Transverse colon (tissue), 4 donors: Measurements from ENCODE around the gene CAND1. TPM values are rescaled to one million over a fixed set of nuclear protein-coding genes. Genes with fewer than 3 reads are reported as not detected.

Experiments used
- DNase-seq: peaks from one replicate; pipeline ENCODE4 v3.0.0-alpha.2; 2019
- H3K27ac ChIP-seq, 4 donors: fragments of 200-600 bp; sonication (generic); 2 replicates each; pipeline ENCODE4 v1.5.1; 2016 to 2018; ENCODE audit warnings: inconsistent platforms in 4 of 4
- H3K27me3 ChIP-seq: fragments of 200-600 bp; sonication (generic); 2 replicates; pipeline ENCODE4 v1.5.1; 2017; ENCODE audit warnings: inconsistent platforms
- H3K36me3 ChIP-seq, 4 donors: fragments of 200-600 bp; sonication (generic); 2 replicates each; pipeline ENCODE4 v1.5.1; 2017 to 2019; ENCODE audit warnings: inconsistent platforms in 4 of 4
- H3K4me1 ChIP-seq, 4 donors: fragments of 200-600 bp; sonication (generic); 2 replicates each; pipeline ENCODE4 v1.5.1; 2017 to 2020; ENCODE audit warnings: inconsistent platforms in 4 of 4
- H3K4me3 ChIP-seq, 4 donors: fragments of 200-600 bp; sonication (generic); 1 replicate in 1 of 4; 2 replicates in 3 of 4; pipeline versions ENCODE4 v1.5.1 to v1.6.1; 2017 to 2019; ENCODE audit warnings: inconsistent platforms in 4 of 4
- H3K9me3 ChIP-seq, 2 donors: fragments of 200-600 bp; sonication (generic); 2 replicates each; pipeline ENCODE4 v1.5.1; 2017 to 2019; ENCODE audit warnings: inconsistent platforms in 2 of 2
- CTCF ChIP-seq, 5 experiments: fragments of 200-600 bp in 3 of 5; fragments of 450-650 bp in 2 of 5; sonication (generic) in 3 of 5; IDR thresholded peaks; 1 replicate in 2 of 5; 2 replicates in 3 of 5; pipeline ENCODE4 v1.5.1; 2016 to 2017; ENCODE audit warnings: antibody characterized with exemption in 5 of 5, inconsistent platforms in 3 of 5, mild to moderate bottlenecking in 2 of 5, moderate library complexity in 1 of 5
- EP300 ChIP-seq: sonication (generic); formaldehyde crosslinking; IDR thresholded peaks from one replicate; pipeline ENCODE4 v1.6.1; 2017; ENCODE audit warnings: antibody characterized with exemption, low read depth
- POLR2A ChIP-seq: fragments of 450-650 bp; IDR thresholded peaks from one replicate; pipeline ENCODE4 v1.6.1; 2016; ENCODE audit warnings: antibody characterized with exemption, mild to moderate bottlenecking, moderate library complexity
- POLR2AphosphoS5 ChIP-seq, 3 donors: sonication (generic); formaldehyde crosslinking; IDR thresholded peaks; one replicate each; pipeline ENCODE4 v1.6.1; 2016; ENCODE audit warnings: antibody characterized with exemption in 3 of 3
- WGBS, 2 donors: methylation state at CpG; one replicate each; pipeline ENCODE4 v1.1.5; 2018; ENCODE audit warnings: low coverage in 1 of 2; 5-methylcytosine and 5-hydroxymethylcytosine counted together
- in situ Hi-C, 4 donors: fragments of 200-750 bp; cut with MboI; loops; one replicate each; pipeline versions ENCODE4 v1.15.0 to v1.15.1; 2017; ENCODE audit warnings: low sequenced_read_pairs in 3 of 4, low pct_ligation_motif_present in 1 of 4, low pct_unique_long_range_greater_than_20kb in 1 of 4
- intact Hi-C: fragments of 100-400 bp; cut with DNase I; formaldehyde crosslinking; loops from one replicate; pipeline ENCODE4 v1.15.1; 2023; ENCODE audit warnings: low total_unique reads
- total RNA-seq, 4 donors: library from RNA; depleted of rRNA; stranded (reverse); fragments of >200 nt; gene quantifications; one replicate each; pipeline ENCODE4 v1.1.0, GENCODE V29; 2016

CAND1 gene
- total RNA-seq, 4 donors from 2014 or later = 58.4 to 99.2 (median 83.0) TPM

GRCh38 chr12:67280572-67280971, 11.4 kb downstream of the CAND1 start:
- Histone ChIP-seq H3K4me3 (no peak overlapping the region), H3K9me3 (no peaks in the 10 kb centered on the region), H3K27me3 (no peaks in the 10 kb centered on the region), H3K27ac (no peak overlapping the region), H3K36me3 (peaks cover 0 to 9% (median 0%) of the 10 kb centered on the region in 4 donors), H3K4me1 (peaks cover 0 to 26% (median 5%) of the 10 kb centered on the region in 4 donors)
- in situ Hi-C loops = no loop called here
- WGBS, 2 donors = 33 to 54% methylated on average over 1 to 2 of the region's 2 CpGs
- DNase-seq = no peak
- intact Hi-C loops = no loop called here
- TF ChIP-seq POLR2AphosphoS5 (IDR thresholded peaks at IDR 0.05) (no peak), CTCF (IDR thresholded peaks at IDR 0.05) (no peak), EP300 (no peak), POLR2A (no peak)

- DNase-seq = no peak
- TF ChIP-seq CTCF (IDR thresholded peaks at IDR 0.05) (no peak), EP300 (no peak), POLR2AphosphoS5 (IDR thresholded peaks at IDR 0.05) (no peak), POLR2A (no peak)
- Histone ChIP-seq H3K4me1 (peaks cover 0 to 15% (median 0%) of the 10 kb centered on the region in 4 donors), H3K36me3 (peaks cover 0 to 9% (median 0%) of the 10 kb centered on the region in 4 donors), H3K27ac (no peak overlapping the region), H3K4me3 (no peak overlapping the region), H3K9me3 (no peaks in the 10 kb centered on the region), H3K27me3 (no peaks in the 10 kb centered on the region)
- intact Hi-C loops (no loop called here), in situ Hi-C loops (no loop called here)
- WGBS, 2 donors = 93 to 100% methylated on average over 1 to 2 of the region's 2 CpGs
These were observed 15.4 kb downstream of the CAND1 start for GRCh38 chr12:67284561-67284960.

DNA sequence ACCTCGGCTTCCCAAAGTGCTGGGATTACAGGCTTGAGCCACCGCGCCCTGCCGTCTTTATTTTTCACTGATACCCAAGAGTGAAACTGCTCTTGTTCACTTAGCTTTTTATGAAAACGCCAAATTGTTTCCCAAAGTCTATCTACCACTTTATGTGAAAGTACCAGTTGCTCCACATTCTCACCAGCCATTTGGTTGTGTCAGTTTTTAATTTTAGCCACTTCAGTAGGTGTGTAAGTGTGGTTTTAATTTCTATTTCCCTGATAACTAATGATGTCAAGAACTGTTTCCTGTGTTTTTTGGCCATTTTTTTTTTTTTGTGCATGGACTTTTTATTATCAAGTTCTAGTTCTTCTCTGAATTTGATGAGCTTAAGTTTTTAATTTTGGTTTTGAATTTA, 17.1 kb downstream of the CAND1 start:
- TF ChIP-seq EP300 (no peak), CTCF (IDR thresholded peaks at IDR 0.05) (no peak), POLR2A (no peak), POLR2AphosphoS5 (IDR thresholded peaks at IDR 0.05) (no peak)
- WGBS, 2 donors = 93 to 97% methylated on average over 5 of the region's 5 CpGs
- peaks cover 0 to 9% (median 0%) of the 10 kb centered on the region in 4 donors for H3K36me3 ChIP-seq

GRCh38 chr12:67287311-67287710, 18.2 kb downstream of the CAND1 start:
- no peaks in the 10 kb centered on the region for H3K9me3 ChIP-seq
- 89 to 93% methylated on average over 5 of the region's 5 CpGs for WGBS, 2 donors
- in situ Hi-C loops = no loop called here

More for the DNA sequence above, 17.1 kb downstream of the CAND1 start:
- Histone ChIP-seq H3K27ac (no peak overlapping the region), H3K4me3 (no peak overlapping the region), H3K4me1 (peaks cover 0 to 8% (median 0%) of the 10 kb centered on the region in 4 donors), H3K27me3 (no peaks in the 10 kb centered on the region), H3K9me3 (no peaks in the 10 kb centered on the region)
- DNase-seq = no peak
- in situ Hi-C loops = no loop called here
- intact Hi-C loops = no loop called here

More at GRCh38 chr12:67287311-67287710, 18.2 kb downstream of the CAND1 start:
- intact Hi-C loops = no loop called here
- Histone ChIP-seq H3K4me1 (peaks cover 0 to 4% (median 0%) of the 10 kb centered on the region in 4 donors), H3K27me3 (no peaks in the 10 kb centered on the region), H3K36me3 (peaks cover 0 to 9% (median under 1%) of the 10 kb centered on the region in 4 donors), H3K4me3 (no peak overlapping the region), H3K27ac (no peak overlapping the region)
- TF ChIP-seq EP300 (no peak), POLR2A (no peak), CTCF (IDR thresholded peaks at IDR 0.05) (no peak), POLR2AphosphoS5 (IDR thresholded peaks at IDR 0.05) (no peak)
- no peak for DNase-seq
